Measurements from ENCODE around the gene USP37. TPM values are rescaled to one million over a fixed set of nuclear protein-coding genes. Genes with fewer than 3 reads are reported as not detected.

USP37 gene
- total and polyA plus RNA-seq, 2 of the 13 experiments (the other 11 are each of a cell fraction or from before 2014, with no cell fraction given) = 6.5 to 30.6 TPM

GRCh38 chr2:218406209-218406948 lies 161.8 kb downstream of the USP37 start (continued):
- 0 out of 2 replicates have a peak, but pooled peaks have one; percentile 31 for TF ChIP-seq HBP1 (CRISPR knock-in tag; IDR thresholded peaks at IDR 0.05; ENCODE audit: low read depth)
- TF ChIP-seq RXRB (CRISPR knock-in tag; IDR thresholded peaks at IDR 0.05; ENCODE audit: borderline replicate concordance) = peak; percentile 63; the same call in 1 of the 2 replicates
- 0 out of 2 replicates have a peak, but pooled peaks have one; percentile 57 for TF ChIP-seq KIAA2018 (CRISPR knock-in tag; IDR thresholded peaks at IDR 0.05; ENCODE audit: borderline replicate concordance)
- peak; percentile 37 to 53; a peak in 2 of 4 replicates for TF ChIP-seq EP300 (IDR thresholded peaks at IDR 0.05; ENCODE audit: low read depth in 2 of 2, low read length in 2 of 2)
- no peak for TF ChIP-seq EP300 (CRISPR knock-in tag; IDR thresholded peaks at IDR 0.05; ENCODE audit: borderline replicate concordance)
- no peak for TF ChIP-seq NFE2L1 (CRISPR knock-in tag; IDR thresholded peaks at IDR 0.05; ENCODE audit: borderline replicate concordance)
- TF ChIP-seq, protein P1, sequence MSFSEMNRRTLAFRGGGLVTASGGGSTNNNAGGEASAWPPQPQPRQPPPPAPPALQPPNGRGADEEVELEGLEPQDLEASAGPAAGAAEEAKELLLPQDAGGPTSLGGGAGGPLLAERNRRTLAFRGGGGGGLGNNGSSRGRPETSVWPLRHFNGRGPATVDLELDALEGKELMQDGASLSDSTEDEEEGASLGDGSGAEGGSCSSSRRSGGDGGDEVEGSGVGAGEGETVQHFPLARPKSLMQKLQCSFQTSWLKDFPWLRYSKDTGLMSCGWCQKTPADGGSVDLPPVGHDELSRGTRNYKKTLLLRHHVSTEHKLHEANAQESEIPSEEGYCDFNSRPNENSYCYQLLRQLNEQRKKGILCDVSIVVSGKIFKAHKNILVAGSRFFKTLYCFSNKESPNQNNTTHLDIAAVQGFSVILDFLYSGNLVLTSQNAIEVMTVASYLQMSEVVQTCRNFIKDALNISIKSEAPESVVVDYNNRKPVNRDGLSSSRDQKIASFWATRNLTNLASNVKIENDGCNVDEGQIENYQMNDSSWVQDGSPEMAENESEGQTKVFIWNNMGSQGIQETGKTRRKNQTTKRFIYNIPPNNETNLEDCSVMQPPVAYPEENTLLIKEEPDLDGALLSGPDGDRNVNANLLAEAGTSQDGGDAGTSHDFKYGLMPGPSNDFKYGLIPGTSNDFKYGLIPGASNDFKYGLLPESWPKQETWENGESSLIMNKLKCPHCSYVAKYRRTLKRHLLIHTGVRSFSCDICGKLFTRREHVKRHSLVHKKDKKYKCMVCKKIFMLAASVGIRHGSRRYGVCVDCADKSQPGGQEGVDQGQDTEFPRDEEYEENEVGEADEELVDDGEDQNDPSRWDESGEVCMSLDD (CRISPR knock-in tag; IDR thresholded peaks at IDR 0.05; ENCODE audit: borderline replicate concordance) = peak; percentile 97
- peak; percentile 19; the same call in 1 of the 2 replicates for TF ChIP-seq POGZ (CRISPR knock-in tag; IDR thresholded peaks at IDR 0.05)
- peak; percentile 78 for TF ChIP-seq ZNF776 (CRISPR knock-in tag; IDR thresholded peaks at IDR 0.05)
- TF ChIP-seq RBM39 (IDR thresholded peaks at IDR 0.05; ENCODE audit: low read depth, low read length, poor library complexity, severe bottlenecking) = peak; percentile 85
- no peak for TF ChIP-seq NFYB (CRISPR knock-in tag; IDR thresholded peaks at IDR 0.05)
- peak; percentile 80; the same call in 1 of the 2 replicates for TF ChIP-seq ZNF772 (CRISPR knock-in tag; IDR thresholded peaks at IDR 0.05)
- peak; percentile 64 for TF ChIP-seq CEBPG (CRISPR knock-in tag; IDR thresholded peaks at IDR 0.05)
- no peak for TF ChIP-seq ZNF383 (CRISPR knock-in tag; IDR thresholded peaks at IDR 0.05; ENCODE audit: borderline replicate concordance)
- TF ChIP-seq SNAPC5 (CRISPR knock-in tag; IDR thresholded peaks at IDR 0.05; ENCODE audit: borderline replicate concordance) = 0 out of 2 replicates have a peak, but pooled peaks have one; percentile 57
- TF ChIP-seq PRMT3 (CRISPR knock-in tag; IDR thresholded peaks at IDR 0.05; ENCODE audit: borderline replicate concordance, low read depth) = no peak; the same call in 1 of the 2 replicates

All from HepG2 (cell line).